Gastroesophageal sphincter (tissue), 4 donors: ENCODE measurements around the gene UBXN6. TPM values are rescaled to one million over a fixed set of nuclear protein-coding genes. Genes with fewer than 3 reads are reported as not detected.

Experiments used
- ATAC-seq: fragments of 150-250 bp; one replicate; pipeline ENCODE4 v1.9.1; 2016; ENCODE audit warnings: mild to moderate bottlenecking, moderate library complexity
- H3K27ac ChIP-seq, 4 donors: fragments of 200-600 bp; sonication (generic) in 3 of 4; 1 replicate in 3 of 4; 2 replicates in 1 of 4; pipeline ENCODE4 v1.5.1; 2016 to 2019
- H3K27me3 ChIP-seq: fragments of 200-600 bp; sonication (generic); one replicate; pipeline ENCODE4 v1.5.1; 2019
- H3K36me3 ChIP-seq, 2 donors: fragments of 200-600 bp; sonication (generic); one replicate each; pipeline ENCODE4 v1.5.1; 2019; ENCODE audit warnings: control low read depth in 1 of 2
- H3K4me1 ChIP-seq, 3 donors: fragments of 200-600 bp; sonication (generic); 1 replicate in 2 of 3; 2 replicates in 1 of 3; pipeline ENCODE4 v1.5.1; 2016 to 2019; ENCODE audit warnings: control low read depth in 2 of 3
- H3K4me3 ChIP-seq, 2 donors: fragments of 200-600 bp; sonication (generic); one replicate each; pipeline ENCODE4 v1.5.1; 2019; ENCODE audit warnings: mild to moderate bottlenecking in 1 of 2, moderate library complexity in 1 of 2
- H3K9me3 ChIP-seq, 3 donors: fragments of 200-600 bp; sonication (generic); one replicate each; pipeline ENCODE4 v1.5.1; 2017 to 2019; ENCODE audit warnings: control low read depth in 2 of 3
- CTCF ChIP-seq, 4 experiments: fragments of 200-600 bp in 2 of 4; fragments of 450-650 bp in 2 of 4; sonication (generic) in 1 of 4; IDR thresholded peaks; one replicate each; pipeline ENCODE4 v1.5.1; 2017 to 2019; ENCODE audit warnings: antibody characterized with exemption in 4 of 4, mild to moderate bottlenecking in 2 of 4, moderate library complexity in 2 of 4
- EP300 ChIP-seq: sonication (generic); formaldehyde crosslinking; IDR thresholded peaks from one replicate; pipeline ENCODE4 v1.6.1; 2017; ENCODE audit warnings: antibody characterized with exemption, mild to moderate bottlenecking
- POLR2A ChIP-seq, 2 donors: fragments of 450-650 bp; IDR thresholded peaks; one replicate each; pipeline ENCODE4 v1.6.1; 2017; ENCODE audit warnings: antibody characterized with exemption in 2 of 2, mild to moderate bottlenecking in 2 of 2, moderate library complexity in 1 of 2
- POLR2AphosphoS5 ChIP-seq: sonication (generic); formaldehyde crosslinking; IDR thresholded peaks from one replicate; pipeline ENCODE4 v1.6.1; 2017; ENCODE audit warnings: antibody characterized with exemption
- WGBS, 2 donors: methylation state at CpG; one replicate each; pipeline ENCODE4 v1.1.5; 2018; ENCODE audit warnings: low coverage in 1 of 2; 5-methylcytosine and 5-hydroxymethylcytosine counted together
- total RNA-seq, 4 donors: library from RNA; depleted of rRNA; stranded (reverse); fragments of >200 nt; gene quantifications; one replicate each; pipeline ENCODE4 v1.1.0, GENCODE V29; 2016

UBXN6 gene
- total RNA-seq, 4 donors from 2014 or later, result 62.6 to 130 (median 80.6) TPM

DNA sequence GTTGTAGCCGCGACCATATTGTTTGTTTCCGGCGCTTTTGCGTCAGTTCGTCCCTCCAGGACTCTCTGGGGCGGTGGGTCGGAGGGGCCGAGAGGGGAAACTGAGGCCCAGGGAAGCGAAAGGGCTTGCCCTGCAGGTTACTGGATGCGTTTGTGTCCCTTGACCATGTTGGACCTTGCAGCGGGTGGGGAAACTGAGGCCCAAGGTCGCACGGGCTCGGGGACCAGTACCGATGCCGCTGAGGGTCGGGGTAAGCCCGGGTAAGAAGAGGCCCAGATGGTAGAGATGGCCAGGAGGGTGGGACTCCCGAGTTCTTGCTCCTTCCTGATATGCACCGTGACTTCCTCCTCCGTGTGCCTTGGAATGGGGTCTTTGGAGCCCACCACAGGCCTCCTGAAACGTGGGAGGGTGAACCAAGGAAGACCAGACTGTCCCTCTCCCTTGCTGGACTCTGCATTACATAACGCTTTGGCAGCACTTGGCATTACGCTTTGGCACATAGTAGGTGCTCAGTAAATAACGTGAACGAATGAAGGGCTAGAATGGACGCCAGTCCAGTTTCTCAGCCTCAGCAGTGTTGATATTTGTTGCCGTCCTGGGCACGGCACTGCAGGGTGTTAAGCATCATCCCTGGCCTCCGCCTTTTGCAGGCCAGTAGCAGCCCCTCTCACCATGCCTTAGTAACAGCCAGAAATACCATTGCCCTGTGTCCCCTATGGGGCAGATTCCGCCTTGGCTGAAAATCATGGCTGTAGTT is 54.4 kb downstream of the UBXN6 start:
- H3K4me3 ChIP-seq, result peak overlapping the region; percentile 66 to 92
- no peaks in the 10 kb centered on the region for H3K36me3 ChIP-seq
- TF ChIP-seq POLR2A (IDR thresholded peaks at IDR 0.05), result no peak
- no peak for TF ChIP-seq CTCF (IDR thresholded peaks at IDR 0.05)
- TF ChIP-seq EP300, result no peak
- TF ChIP-seq POLR2AphosphoS5, result no peak
- WGBS, 2 donors, result 0 to 40% methylated on average over 4 to 5 of the region's 32 CpGs
- peaks cover 0 to 44% (median 19%) of the 10 kb centered on the region in 3 donors for H3K4me1 ChIP-seq
- H3K27ac ChIP-seq, result peak overlapping the region in 3 of 4 donors; percentile 85 to 91 (median 90)
- H3K9me3 ChIP-seq, result no peaks in the 10 kb centered on the region
- H3K27me3 ChIP-seq, result no peaks in the 10 kb centered on the region
- no peak for ATAC-seq

- no peaks in the 10 kb centered on the region for H3K36me3 ChIP-seq
- H3K27me3 ChIP-seq, result no peaks in the 10 kb centered on the region
- peaks cover under 1 to 52% (median 22%) of the 10 kb centered on the region in 3 donors for H3K4me1 ChIP-seq
- peak; percentile 97 for ATAC-seq
- 0% methylated on average over 4 to 9 of the region's 84 CpGs for WGBS, 2 donors
- H3K9me3 ChIP-seq, result no peaks in the 10 kb centered on the region
- peak; percentile 78 for TF ChIP-seq POLR2AphosphoS5
- no peak for TF ChIP-seq EP300
- peak in 1 of 2 donors; percentile 41 for TF ChIP-seq POLR2A (IDR thresholded peaks at IDR 0.05)
- TF ChIP-seq CTCF (IDR thresholded peaks at IDR 0.05), result peak in 1 of 4 experiments; percentile 11
- H3K4me3 ChIP-seq, result peak within 1 kb of the TSS; percentile 66 to 92
- H3K27ac ChIP-seq, result peak within 1 kb of the TSS; percentile 90 to 97 (median 94)
Observed at GRCh38 chr19:4402171-4403004, 55.2 kb downstream of the UBXN6 start, which contains the start of gene CHAF1A. CHAF1A (plus strand) TSS chr19:4402640; CDS start chr19:4402763, 123 bp downstream.

- TF ChIP-seq EP300, result no peak
- TF ChIP-seq POLR2AphosphoS5, result no peak
- no peak for TF ChIP-seq CTCF (IDR thresholded peaks at IDR 0.05)
- no peak for TF ChIP-seq POLR2A (IDR thresholded peaks at IDR 0.05)
- H3K4me1 ChIP-seq, result peaks cover 3 to 58% (median 28%) of the 10 kb centered on the region in 3 donors
- 1 to 3% methylated on average over 8 of the region's 8 CpGs for WGBS, 2 donors
Observed at GRCh38 chr19:4401769-4402170, 55.8 kb downstream of the UBXN6 start.

DNA sequence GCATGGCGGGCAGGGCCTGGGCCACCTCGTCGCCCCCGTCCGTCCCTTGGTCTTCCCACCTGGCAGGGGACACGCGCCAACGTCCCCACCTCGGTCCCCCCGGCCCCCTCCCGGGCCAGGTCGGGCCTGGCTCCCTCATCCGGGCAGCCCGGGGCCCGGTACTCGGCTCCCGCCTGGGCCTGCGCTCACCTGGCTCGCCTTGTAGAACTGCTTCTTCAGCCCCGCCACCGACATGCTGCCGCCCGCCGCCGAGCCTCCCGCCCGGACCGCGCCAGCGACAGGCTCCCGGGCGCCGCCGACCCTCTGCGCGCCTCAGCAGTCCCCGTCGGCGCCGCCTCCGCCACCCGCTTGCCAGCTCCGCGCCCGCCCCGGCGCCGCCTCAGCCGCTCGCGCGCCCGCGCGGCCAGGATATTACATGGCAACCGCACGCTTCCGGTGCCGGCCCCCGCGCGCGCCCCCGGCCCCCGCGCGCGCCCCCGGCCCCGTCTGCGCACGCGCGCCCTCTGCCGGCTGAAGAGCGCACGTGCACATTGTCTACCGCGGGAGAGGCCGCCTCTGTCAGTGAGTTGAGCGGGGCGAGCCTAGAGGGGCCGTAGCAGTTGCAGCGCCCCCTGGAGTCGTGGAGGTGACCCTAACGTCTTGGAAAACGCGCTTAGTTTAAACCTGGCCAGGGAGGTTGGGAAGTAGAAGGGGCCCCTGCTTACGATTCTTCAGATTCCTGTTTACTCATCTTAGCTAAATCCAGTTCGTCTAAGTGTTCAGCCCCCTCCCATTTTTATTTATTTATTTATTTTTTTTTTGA is 57.3 kb downstream of the UBXN6 start, which contains the start of gene SH3GL1:
SH3GL1 (minus strand) TSS at position 413 of the 802 bp plus-strand sequence; CDS start at position 234, 179 bp downstream.
- no peak for TF ChIP-seq EP300
- peak; percentile 57 for TF ChIP-seq POLR2AphosphoS5
- TF ChIP-seq POLR2A (IDR thresholded peaks at IDR 0.05), result peak; percentile 60 to 88
- TF ChIP-seq CTCF (IDR thresholded peaks at IDR 0.05), result peak in 3 of 4 experiments; percentile 88 to 99 (median 98)
- Histone ChIP-seq H3K9me3 (no peaks in the 10 kb centered on the region), H3K27me3 (no peaks in the 10 kb centered on the region), H3K4me3 (peak within 1 kb of the TSS; percentile 84 to 97), H3K27ac (peak within 1 kb of the TSS; percentile 96 to 99 (median 98)), H3K36me3 (peaks cover 0 to 9% of the 10 kb centered on the region in 2 donors), H3K4me1 (peaks cover 3 to 71% (median 30%) of the 10 kb centered on the region in 3 donors)
- ATAC-seq, result peak; percentile 79
- whole genome bisulfite sequencing, 2 donors, result 2 to 4% methylated on average over 4 to 9 of the region's 90 CpGs

More at GRCh38 chr19:4401769-4402170, 55.8 kb downstream of the UBXN6 start:
- Histone ChIP-seq H3K9me3 (no peaks in the 10 kb centered on the region), H3K27ac (peak overlapping the region; percentile 90 to 97 (median 94)), H3K36me3 (no peaks in the 10 kb centered on the region), H3K4me3 (peak overlapping the region; percentile 29 to 92), H3K27me3 (no peaks in the 10 kb centered on the region)
- ATAC-seq, result no peak
